Measurements from ENCODE around the gene DUOXA1.

DNA sequence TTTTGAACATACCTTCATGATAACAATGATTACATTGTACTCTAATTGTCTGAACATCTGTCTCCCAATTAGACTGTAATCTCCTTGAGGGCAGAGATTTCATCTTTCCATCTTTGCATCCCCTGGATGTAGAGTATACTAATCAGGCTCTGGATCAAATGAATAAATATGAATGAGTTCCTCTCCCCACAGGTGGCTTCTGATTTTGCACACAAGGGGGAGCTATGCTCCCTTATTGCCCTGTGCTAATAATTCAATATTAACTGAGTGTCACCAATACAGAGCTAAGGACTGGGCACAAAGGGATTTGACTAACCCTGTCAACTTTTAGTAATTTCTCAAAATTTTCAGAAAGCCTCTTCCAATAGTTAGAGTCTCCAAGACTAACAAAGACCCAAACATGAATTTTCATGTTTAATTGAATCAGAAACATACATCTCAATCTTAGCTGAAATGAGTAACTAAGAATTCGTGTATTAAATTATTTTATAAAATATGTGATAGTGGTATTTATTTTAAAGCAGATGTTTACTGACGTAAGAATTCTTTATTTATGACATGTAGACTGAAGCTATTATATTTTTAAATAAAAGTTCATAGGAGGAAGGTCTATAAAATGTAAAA, 3.0 kb downstream of the DUOXA1 start:
- TF ChIP-seq, protein P1, sequence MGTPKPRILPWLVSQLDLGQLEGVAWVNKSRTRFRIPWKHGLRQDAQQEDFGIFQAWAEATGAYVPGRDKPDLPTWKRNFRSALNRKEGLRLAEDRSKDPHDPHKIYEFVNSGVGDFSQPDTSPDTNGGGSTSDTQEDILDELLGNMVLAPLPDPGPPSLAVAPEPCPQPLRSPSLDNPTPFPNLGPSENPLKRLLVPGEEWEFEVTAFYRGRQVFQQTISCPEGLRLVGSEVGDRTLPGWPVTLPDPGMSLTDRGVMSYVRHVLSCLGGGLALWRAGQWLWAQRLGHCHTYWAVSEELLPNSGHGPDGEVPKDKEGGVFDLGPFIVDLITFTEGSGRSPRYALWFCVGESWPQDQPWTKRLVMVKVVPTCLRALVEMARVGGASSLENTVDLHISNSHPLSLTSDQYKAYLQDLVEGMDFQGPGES (IDR thresholded peaks at IDR 0.05; ENCODE audit: low read depth, low read length), result no peak
- TF ChIP-seq MEF2A (IDR thresholded peaks at IDR 0.05; ENCODE audit: borderline replicate concordance, low read depth) (no peak), POLR2AphosphoS5 (IDR thresholded peaks at IDR 0.05; ENCODE audit: low read depth, low read length) (no peak), RFX5 (IDR thresholded peaks at IDR 0.05; ENCODE audit: low read length) (no peak), RAD21 (IDR thresholded peaks at IDR 0.05; ENCODE audit: low read length) (peak; percentile 50), SMC3 (IDR thresholded peaks at IDR 0.05; ENCODE audit: low read depth, low read length) (peak; percentile 30), CHD2 (IDR thresholded peaks at IDR 0.05; ENCODE audit: low read length, partially characterized antibody) (no peak)
- TF ChIP-seq, protein P2, sequence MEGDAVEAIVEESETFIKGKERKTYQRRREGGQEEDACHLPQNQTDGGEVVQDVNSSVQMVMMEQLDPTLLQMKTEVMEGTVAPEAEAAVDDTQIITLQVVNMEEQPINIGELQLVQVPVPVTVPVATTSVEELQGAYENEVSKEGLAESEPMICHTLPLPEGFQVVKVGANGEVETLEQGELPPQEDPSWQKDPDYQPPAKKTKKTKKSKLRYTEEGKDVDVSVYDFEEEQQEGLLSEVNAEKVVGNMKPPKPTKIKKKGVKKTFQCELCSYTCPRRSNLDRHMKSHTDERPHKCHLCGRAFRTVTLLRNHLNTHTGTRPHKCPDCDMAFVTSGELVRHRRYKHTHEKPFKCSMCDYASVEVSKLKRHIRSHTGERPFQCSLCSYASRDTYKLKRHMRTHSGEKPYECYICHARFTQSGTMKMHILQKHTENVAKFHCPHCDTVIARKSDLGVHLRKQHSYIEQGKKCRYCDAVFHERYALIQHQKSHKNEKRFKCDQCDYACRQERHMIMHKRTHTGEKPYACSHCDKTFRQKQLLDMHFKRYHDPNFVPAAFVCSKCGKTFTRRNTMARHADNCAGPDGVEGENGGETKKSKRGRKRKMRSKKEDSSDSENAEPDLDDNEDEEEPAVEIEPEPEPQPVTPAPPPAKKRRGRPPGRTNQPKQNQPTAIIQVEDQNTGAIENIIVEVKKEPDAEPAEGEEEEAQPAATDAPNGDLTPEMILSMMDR (IDR thresholded peaks at IDR 0.05), result peak; percentile 60
- TF ChIP-seq, protein P3, sequence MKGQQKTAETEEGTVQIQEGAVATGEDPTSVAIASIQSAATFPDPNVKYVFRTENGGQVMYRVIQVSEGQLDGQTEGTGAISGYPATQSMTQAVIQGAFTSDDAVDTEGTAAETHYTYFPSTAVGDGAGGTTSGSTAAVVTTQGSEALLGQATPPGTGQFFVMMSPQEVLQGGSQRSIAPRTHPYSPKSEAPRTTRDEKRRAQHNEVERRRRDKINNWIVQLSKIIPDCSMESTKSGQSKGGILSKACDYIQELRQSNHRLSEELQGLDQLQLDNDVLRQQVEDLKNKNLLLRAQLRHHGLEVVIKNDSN (IDR thresholded peaks at IDR 0.05; ENCODE audit: borderline replicate concordance, low read depth), result no peak
